Esophagus squamous epithelium (tissue), 4 donors: ENCODE measurements around the gene PDGFB.

ENCODE experiments used
- POLR2A ChIP-seq, 4 donors: fragments of 450-650 bp; IDR thresholded peaks; one replicate each; pipeline ENCODE4 v1.6.1; 2017; ENCODE audit warnings: antibody characterized with exemption in 4 of 4, mild to moderate bottlenecking in 4 of 4, moderate library complexity in 3 of 4
- TF ChIP-seq, protein P1 (sequence below), 6 experiments: fragments of 450-650 bp in 4 of 6; fragments of 200-600 bp in 2 of 6; sonication (generic) in 2 of 6; IDR thresholded peaks; one replicate each; pipeline ENCODE4 v1.5.1; 2016 to 2019; ENCODE audit warnings: antibody characterized with exemption in 6 of 6, mild to moderate bottlenecking in 4 of 6, moderate library complexity in 4 of 6

DNA sequence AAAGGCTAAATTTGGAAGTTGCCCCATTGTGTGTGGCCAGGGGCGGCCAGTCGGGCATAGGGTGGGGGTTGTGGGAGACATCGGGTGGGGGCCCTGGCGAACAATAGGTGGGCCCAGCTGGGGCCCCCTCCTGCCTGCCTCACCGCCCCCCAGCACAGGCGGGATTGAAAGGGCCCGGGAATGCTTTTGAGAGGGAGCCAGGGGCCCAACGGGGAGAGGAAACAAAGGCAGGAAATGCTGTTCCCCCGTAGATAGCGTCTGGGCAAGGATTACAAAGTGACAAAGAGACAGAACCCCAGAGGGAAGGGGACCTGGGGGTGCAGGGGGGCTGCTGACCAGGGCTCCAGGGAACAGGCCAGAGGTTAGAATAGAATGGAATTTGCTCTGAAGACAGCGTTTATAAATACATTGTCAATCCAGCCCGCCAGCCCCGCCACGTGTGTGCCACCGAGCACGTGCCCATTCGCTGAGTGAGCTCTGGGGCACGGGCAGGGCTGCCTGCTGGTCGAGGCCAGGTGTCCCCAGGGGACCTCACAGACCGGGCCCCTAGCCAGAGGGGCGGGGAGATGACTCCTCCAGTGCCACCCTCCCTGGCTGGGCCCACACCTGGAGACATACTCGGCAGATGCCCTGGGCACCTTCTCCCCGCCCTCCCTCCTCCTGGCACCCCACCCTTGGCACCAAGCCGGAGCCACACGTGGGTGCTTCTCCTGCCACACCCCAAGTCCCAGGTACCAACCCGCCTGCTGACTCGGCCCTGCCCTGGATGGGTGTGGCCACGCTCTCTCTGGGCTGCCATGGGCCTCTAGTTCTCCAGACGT, 9.7 kb downstream of the PDGFB start:
- TF ChIP-seq, protein P1, sequence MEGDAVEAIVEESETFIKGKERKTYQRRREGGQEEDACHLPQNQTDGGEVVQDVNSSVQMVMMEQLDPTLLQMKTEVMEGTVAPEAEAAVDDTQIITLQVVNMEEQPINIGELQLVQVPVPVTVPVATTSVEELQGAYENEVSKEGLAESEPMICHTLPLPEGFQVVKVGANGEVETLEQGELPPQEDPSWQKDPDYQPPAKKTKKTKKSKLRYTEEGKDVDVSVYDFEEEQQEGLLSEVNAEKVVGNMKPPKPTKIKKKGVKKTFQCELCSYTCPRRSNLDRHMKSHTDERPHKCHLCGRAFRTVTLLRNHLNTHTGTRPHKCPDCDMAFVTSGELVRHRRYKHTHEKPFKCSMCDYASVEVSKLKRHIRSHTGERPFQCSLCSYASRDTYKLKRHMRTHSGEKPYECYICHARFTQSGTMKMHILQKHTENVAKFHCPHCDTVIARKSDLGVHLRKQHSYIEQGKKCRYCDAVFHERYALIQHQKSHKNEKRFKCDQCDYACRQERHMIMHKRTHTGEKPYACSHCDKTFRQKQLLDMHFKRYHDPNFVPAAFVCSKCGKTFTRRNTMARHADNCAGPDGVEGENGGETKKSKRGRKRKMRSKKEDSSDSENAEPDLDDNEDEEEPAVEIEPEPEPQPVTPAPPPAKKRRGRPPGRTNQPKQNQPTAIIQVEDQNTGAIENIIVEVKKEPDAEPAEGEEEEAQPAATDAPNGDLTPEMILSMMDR (IDR thresholded peaks at IDR 0.05) = no peak
- no peak for TF ChIP-seq POLR2A (IDR thresholded peaks at IDR 0.05)
